ENCODE data around the gene CYB561D2. TPM values are rescaled to one million over a fixed set of nuclear protein-coding genes. Genes with fewer than 3 reads are reported as not detected.
A peak's percentile ranks its signal among the peaks of the same experiment; 100 is the strongest.

CYB561D2 gene
- total RNA-seq, 1 donor from 2014 or later: 22.3 TPM

GRCh38 chr3:50359760-50360110 lies 9.1 kb downstream of the CYB561D2 start:
- peak overlapping the region; percentile 28 for H3K4me3 ChIP-seq (ENCODE audit: low read depth, low read length)
- no peaks in the 10 kb centered on the region for H3K27me3 ChIP-seq (ENCODE audit: control insufficient read depth, insufficient read depth, low read length)
- TF ChIP-seq CTCF (IDR thresholded peaks at IDR 0.05; ENCODE audit: insufficient read depth, low read length, poor library complexity, severe bottlenecking): no peak
- no peak for DNase-seq (ENCODE audit: low read depth)
- H3K36me3 ChIP-seq (ENCODE audit: control insufficient read depth, insufficient read depth, low read length): peaks cover 2% of the 10 kb centered on the region

- DNase-seq (ENCODE audit: low read depth): no peak
- no peaks in the 10 kb centered on the region for H3K36me3 ChIP-seq (ENCODE audit: control insufficient read depth, insufficient read depth, low read length)
- H3K4me3 ChIP-seq (ENCODE audit: low read depth, low read length): peak overlapping the region; percentile 43
- TF ChIP-seq CTCF (IDR thresholded peaks at IDR 0.05; ENCODE audit: insufficient read depth, low read length, poor library complexity, severe bottlenecking): no peak
- peaks cover 10% of the 10 kb centered on the region for H3K27me3 ChIP-seq (ENCODE audit: control insufficient read depth, insufficient read depth, low read length)
These were observed 14.0 kb downstream of the CYB561D2 start for GRCh38 chr3:50364573-50365079.

- H3K36me3 ChIP-seq (ENCODE audit: control insufficient read depth, insufficient read depth, low read length): no peaks in the 10 kb centered on the region
- DNase-seq (ENCODE audit: low read depth): peak; percentile 41
- no peak for TF ChIP-seq CTCF (IDR thresholded peaks at IDR 0.05; ENCODE audit: insufficient read depth, low read length, poor library complexity, severe bottlenecking)
These were observed 14.6 kb downstream of the CYB561D2 start for GRCh38 chr3:50365080-50365841.

GRCh38 chr3:50365842-50366220 lies 15.2 kb downstream of the CYB561D2 start:
- Histone ChIP-seq H3K4me3 (ENCODE audit: low read depth, low read length) (no peak overlapping the region), H3K27me3 (ENCODE audit: control insufficient read depth, insufficient read depth, low read length) (peaks cover 12% of the 10 kb centered on the region), H3K36me3 (ENCODE audit: control insufficient read depth, insufficient read depth, low read length) (no peaks in the 10 kb centered on the region)
- TF ChIP-seq CTCF (IDR thresholded peaks at IDR 0.05; ENCODE audit: insufficient read depth, low read length, poor library complexity, severe bottlenecking): no peak
- DNase-seq (ENCODE audit: low read depth): no peak

More at GRCh38 chr3:50365080-50365841, 14.6 kb downstream of the CYB561D2 start:
- Histone ChIP-seq H3K27me3 (ENCODE audit: control insufficient read depth, insufficient read depth, low read length) (peaks cover 12% of the 10 kb centered on the region), H3K4me3 (ENCODE audit: low read depth, low read length) (peak overlapping the region; percentile 43)

GRCh38 chr3:50369012-50369670 lies 18.5 kb downstream of the CYB561D2 start:
- Histone ChIP-seq H3K36me3 (ENCODE audit: control insufficient read depth, insufficient read depth, low read length) (no peaks in the 10 kb centered on the region), H3K27me3 (ENCODE audit: control insufficient read depth, insufficient read depth, low read length) (peaks cover 24% of the 10 kb centered on the region), H3K4me3 (ENCODE audit: low read depth, low read length) (no peak overlapping the region)
- DNase-seq (ENCODE audit: low read depth): no peak
- TF ChIP-seq CTCF (IDR thresholded peaks at IDR 0.05; ENCODE audit: insufficient read depth, low read length, poor library complexity, severe bottlenecking): no peak
